ENCODE results near the gene RTN1. TPM values are rescaled to one million over a fixed set of nuclear protein-coding genes. Genes with fewer than 3 reads are reported as not detected.

RTN1 gene
- total and polyA plus RNA-seq, 2 experiments from 2014 or later: 1.1 TPM

DNA sequence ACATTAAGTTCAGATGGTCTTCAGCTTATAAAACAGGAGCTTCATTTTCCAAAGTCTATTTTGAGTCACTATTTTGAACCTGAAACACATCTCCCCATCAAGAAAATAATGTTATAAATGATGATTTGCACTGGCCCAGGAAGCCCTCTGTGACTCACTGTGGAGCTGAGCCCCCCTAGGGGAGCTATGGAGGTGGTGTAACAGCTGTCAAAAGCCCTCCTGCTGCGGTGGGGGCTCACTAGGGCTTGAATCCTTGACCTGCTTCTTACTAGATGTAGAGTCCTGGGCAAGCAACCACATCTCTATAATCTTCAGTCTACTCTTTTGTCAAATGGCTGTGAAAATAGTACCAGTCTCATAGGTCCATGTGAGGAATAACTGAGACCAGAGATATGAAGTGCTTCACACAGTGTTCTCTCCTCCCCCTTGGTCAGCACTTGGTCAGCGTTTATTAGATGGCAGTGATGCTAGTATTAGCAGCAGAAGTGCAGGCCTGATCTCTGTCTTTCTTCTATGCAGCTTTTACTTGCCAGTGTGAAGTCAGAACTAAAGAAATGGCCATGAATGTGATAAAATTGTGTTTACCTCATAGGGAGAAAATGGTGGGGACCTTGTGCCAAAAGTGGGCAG lies 83.4 kb downstream of the RTN1 start:
- no peak for DNase-seq (ENCODE audit: low spot score)
- no peaks in the 10 kb centered on the region for H3K36me3 ChIP-seq (replicated peaks; ENCODE audit: insufficient read depth, low read depth)
- no peak overlapping the region for H3K4me3 ChIP-seq
- TF ChIP-seq, protein P1, sequence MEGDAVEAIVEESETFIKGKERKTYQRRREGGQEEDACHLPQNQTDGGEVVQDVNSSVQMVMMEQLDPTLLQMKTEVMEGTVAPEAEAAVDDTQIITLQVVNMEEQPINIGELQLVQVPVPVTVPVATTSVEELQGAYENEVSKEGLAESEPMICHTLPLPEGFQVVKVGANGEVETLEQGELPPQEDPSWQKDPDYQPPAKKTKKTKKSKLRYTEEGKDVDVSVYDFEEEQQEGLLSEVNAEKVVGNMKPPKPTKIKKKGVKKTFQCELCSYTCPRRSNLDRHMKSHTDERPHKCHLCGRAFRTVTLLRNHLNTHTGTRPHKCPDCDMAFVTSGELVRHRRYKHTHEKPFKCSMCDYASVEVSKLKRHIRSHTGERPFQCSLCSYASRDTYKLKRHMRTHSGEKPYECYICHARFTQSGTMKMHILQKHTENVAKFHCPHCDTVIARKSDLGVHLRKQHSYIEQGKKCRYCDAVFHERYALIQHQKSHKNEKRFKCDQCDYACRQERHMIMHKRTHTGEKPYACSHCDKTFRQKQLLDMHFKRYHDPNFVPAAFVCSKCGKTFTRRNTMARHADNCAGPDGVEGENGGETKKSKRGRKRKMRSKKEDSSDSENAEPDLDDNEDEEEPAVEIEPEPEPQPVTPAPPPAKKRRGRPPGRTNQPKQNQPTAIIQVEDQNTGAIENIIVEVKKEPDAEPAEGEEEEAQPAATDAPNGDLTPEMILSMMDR (IDR thresholded peaks at IDR 0.05; ENCODE audit: poor library complexity): no peak
- TF ChIP-seq EZH2phosphoT487 (IDR thresholded peaks at IDR 0.05; ENCODE audit: low read depth, severe bottlenecking, unreplicated experiment) (no peak), EZH2 (IDR thresholded peaks at IDR 0.05; ENCODE audit: borderline replicate concordance) (no peak)
- no peak overlapping the region for H2AFZ ChIP-seq
- WGBS (ENCODE audit: low lambda C conversion rate, missing lambda C conversion rate): 53% methylated on average over 2 of the region's 2 CpGs
- H3K4me2 ChIP-seq: no peak overlapping the region
- H4K20me1 ChIP-seq (ENCODE audit: insufficient read depth, poor library complexity, severe bottlenecking): no peaks in the 10 kb centered on the region
- no peaks in the 10 kb centered on the region for H3K79me2 ChIP-seq
- no peaks in the 10 kb centered on the region for H3K27me3 ChIP-seq
- no peaks in the 10 kb centered on the region for H3K9me2 ChIP-seq (replicated peaks; ENCODE audit: insufficient read depth)
- H3K4me1 ChIP-seq (ENCODE audit: insufficient read depth): peaks cover 7% of the 10 kb centered on the region
- H3K9me3 ChIP-seq (ENCODE audit: low read depth): no peaks in the 10 kb centered on the region
- no peak overlapping the region for H3K27ac ChIP-seq

- TF ChIP-seq, protein P1 (IDR thresholded peaks at IDR 0.05; ENCODE audit: poor library complexity): no peak
- TF ChIP-seq EZH2 (IDR thresholded peaks at IDR 0.05; ENCODE audit: borderline replicate concordance) (no peak), EZH2phosphoT487 (IDR thresholded peaks at IDR 0.05; ENCODE audit: low read depth, severe bottlenecking, unreplicated experiment) (no peak)
- Histone ChIP-seq H3K4me2 (no peak overlapping the region), H3K9me3 (ENCODE audit: low read depth) (no peaks in the 10 kb centered on the region), H4K20me1 (ENCODE audit: insufficient read depth, poor library complexity, severe bottlenecking) (no peaks in the 10 kb centered on the region), H3K79me2 (no peaks in the 10 kb centered on the region), H3K4me3 (no peak overlapping the region), H3K9me2 (replicated peaks; ENCODE audit: insufficient read depth) (no peaks in the 10 kb centered on the region), H3K27ac (no peak overlapping the region), H3K4me1 (ENCODE audit: insufficient read depth) (peaks cover 12% of the 10 kb centered on the region), H3K27me3 (no peaks in the 10 kb centered on the region), H3K36me3 (replicated peaks; ENCODE audit: insufficient read depth, low read depth) (no peaks in the 10 kb centered on the region), H2AFZ (no peak overlapping the region)
- DNase-seq (ENCODE audit: low spot score): no peak
Observed at GRCh38 chr14:59785629-59786028, 84.9 kb downstream of the RTN1 start.

DNA sequence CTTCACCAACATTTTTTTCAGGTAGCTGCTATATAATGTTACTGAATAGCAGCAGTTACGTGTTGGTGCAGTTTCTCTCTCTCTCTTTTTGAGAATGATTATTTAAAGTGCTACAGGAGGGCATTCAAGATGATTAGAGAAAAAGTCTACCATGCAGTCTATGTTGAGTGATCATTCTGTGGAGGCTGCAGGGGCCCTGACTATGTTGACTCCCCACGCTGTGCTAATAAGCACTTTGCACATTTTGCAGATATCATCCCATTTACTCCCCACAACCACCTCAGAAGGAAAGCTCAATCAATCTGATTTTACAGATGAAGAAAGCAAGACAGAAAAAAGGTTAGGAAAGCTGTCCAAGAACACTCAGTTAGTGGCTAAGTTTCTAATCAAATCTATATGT lies 87.8 kb downstream of the RTN1 start:
- Histone ChIP-seq H3K4me3 (no peak overlapping the region), H3K79me2 (no peaks in the 10 kb centered on the region), H4K20me1 (ENCODE audit: insufficient read depth, poor library complexity, severe bottlenecking) (no peaks in the 10 kb centered on the region), H2AFZ (no peak overlapping the region), H3K4me2 (no peak overlapping the region), H3K9me2 (replicated peaks; ENCODE audit: insufficient read depth) (no peaks in the 10 kb centered on the region), H3K27ac (no peak overlapping the region), H3K9me3 (ENCODE audit: low read depth) (no peaks in the 10 kb centered on the region), H3K4me1 (ENCODE audit: insufficient read depth) (peaks cover 12% of the 10 kb centered on the region), H3K36me3 (replicated peaks; ENCODE audit: insufficient read depth, low read depth) (no peaks in the 10 kb centered on the region), H3K27me3 (no peaks in the 10 kb centered on the region)
- 71% methylated on average over 2 of the region's 2 CpGs for WGBS (ENCODE audit: low lambda C conversion rate, missing lambda C conversion rate)
- no peak for TF ChIP-seq EZH2phosphoT487 (IDR thresholded peaks at IDR 0.05; ENCODE audit: low read depth, severe bottlenecking, unreplicated experiment)
- TF ChIP-seq, protein P1 (IDR thresholded peaks at IDR 0.05; ENCODE audit: poor library complexity): no peak
- no peak for TF ChIP-seq EZH2 (IDR thresholded peaks at IDR 0.05; ENCODE audit: borderline replicate concordance)
- DNase-seq (ENCODE audit: low spot score): no peak
